HG02571 (cell line): Measurements from ENCODE around the gene ANKS4B.
"Not testable (repeated sequence)": the region's sequence is repeated elsewhere in the genome, so short reads cannot be mapped to it uniquely, and the experiment has no call there.

Source experiments
- ATAC-seq: cut with Tn5 transposase; IDR thresholded peaks from one replicate; pipeline ENCODE4 v1.9.1; 2021; ENCODE audit warnings: mild to moderate bottlenecking, moderate library complexity; ENCODE audit not compliant: unreplicated experiment

ANKS4B gene

DNA sequence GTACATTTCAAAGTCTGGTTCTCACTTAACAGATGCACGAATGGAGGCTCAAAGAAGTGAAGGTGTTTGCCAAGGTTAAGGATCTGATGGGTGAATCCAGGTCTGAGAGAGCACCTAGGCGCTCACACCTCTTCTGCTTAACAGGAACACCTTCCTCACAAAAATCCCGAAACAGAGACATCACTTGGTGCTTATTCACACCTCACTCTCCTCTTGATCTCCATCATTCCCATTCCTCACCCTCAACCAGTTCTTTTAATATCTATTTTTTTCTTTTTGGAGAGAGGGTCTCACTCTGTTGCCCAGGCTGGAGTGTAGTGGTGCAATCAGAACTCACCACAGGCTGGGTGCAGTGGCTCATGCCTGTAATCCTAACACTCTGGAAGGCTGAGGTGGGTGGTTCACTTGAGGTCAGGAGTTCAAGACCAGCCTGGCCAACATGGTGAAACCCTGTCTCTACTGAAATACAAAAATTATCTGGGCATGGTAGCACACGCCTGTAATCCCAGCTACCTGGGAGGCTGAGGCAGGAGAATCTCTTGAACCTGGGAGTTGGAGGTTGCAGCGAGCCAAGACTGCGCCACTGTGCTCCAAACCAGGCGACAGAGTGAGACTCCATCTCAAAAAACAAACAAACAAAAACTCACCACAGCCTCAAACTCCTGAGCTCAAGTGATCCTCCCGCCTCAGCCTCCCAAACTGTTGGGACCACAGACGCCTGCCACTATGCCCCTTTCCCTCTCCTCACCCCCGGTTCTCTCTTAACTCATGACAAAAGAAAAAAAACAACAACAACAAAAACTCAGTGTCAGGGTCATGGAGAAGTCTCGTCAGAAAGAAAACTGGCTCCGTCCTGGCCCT is 29.5 kb downstream of the ANKS4B start:
- no peak for ATAC-seq

DNA sequence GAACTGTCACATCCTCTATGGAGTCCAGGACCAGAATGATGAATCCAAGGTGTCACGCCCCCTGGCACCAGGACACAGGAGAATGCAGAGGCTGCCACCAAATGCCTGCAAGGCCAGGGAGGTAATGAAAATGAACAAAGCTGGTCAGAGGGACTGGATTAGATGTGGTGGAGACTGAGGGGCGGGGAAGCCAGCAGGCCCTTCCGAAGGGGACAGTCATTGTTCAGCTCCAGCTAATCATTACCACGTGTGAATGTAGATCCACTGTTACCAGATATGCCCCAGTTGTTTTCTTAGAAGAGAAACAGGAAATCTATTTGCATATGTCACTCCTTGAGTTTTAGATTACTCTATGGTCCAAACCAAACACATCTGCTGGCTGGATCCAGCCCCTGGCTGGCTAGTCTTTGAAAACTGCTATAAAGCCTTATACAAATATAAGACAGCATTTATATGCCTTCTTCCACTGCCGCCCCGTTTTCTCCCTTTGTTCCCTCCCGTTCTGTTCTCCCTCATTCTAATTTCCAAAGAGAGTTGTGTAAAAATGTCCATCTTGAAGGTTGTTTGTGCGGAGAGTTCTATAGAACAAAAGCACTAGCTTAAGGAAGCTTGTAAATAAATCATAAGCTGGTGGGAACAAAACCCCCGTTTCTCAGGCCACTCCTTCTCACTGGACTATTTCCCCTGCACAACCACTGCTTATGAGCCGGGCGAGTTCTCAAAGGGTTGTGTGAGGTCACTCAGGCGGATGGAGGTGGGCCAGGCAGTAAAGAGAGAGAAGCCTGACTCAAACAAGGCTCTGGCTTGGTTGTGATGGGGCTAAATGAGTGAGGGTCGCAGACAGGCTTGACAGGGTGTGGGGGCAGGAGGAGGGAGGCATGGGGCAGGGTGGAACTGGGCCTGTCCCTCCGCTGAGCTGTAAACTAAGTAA is 30.4 kb downstream of the ANKS4B start:
- no peak for ATAC-seq

DNA sequence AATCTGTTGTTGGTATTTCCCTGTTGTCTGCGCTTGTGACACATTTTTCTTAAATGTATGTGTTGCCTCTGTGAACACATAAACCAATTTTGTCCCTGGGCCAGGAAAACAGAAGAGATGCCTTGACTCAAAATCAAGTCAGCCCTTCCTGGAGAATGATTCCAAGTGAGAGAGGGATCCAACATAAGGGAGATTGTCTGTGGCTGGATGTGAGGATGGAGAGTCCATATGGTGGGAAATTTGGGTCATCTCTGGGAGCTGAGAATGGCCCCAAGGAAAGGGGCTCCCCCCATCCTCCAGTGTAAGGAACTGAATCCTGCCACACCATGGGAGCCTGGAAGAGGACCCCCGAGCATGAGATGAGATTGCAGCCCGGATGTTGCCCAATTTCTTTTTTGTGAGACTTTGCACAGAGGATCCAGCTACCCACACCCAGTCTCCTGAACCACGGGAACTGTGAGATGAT is 31.1 kb downstream of the ANKS4B start:
- no peak for ATAC-seq

DNA sequence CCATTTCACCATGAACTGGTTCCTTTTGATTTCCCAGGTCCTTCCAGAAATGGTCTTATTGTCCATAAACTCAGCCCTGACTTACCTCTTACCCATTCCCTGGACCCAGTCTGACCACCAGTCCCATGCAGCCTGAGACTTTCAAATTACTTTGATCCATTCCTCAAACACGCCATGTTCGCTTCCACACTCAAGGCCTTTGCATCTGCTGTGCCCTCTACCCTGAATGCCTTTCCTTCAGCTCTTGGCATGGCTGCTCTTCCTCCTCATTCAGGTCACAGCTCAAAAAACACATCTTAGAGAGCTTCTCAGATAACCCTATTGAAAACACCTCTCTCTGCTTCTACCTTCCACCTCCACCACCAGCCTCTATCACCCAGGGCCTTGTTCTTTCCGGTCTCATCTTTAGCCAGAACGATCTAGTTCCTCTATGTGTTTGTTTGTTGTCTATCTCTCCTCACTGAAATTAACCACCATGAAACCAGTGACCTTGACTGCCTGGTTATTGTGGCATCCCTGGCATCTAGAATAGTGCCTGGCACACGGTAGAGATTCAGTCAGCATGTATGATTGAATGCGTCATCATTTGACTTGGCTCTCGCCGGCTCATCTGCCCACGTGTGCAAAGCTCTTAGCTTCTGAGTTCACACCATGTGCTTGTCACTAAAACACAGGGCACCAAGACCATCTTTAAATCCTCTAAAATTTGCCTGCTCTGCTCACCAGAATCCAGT is 31.8 kb downstream of the ANKS4B start:
- no peak for ATAC-seq

DNA sequence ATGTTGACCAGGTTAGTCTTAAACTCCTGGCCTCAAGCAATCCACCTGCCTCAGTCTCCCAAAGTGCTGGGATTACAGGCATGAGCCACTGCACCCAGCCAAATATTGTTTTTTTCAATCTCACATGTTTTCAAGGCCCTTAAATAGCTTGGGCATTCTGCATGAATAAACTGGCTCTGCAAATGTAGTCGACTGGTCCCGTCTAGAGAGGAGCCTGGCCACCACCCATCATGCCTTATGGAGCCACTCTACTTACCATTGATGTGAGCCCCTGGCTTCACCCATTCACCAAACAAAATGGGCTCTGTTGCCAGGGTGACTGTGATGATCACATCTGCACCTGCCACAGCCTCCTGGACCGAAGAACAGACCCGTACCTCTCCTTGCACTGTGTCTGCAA is 33.8 kb downstream of the ANKS4B start:
- ATAC-seq, result no peak

DNA sequence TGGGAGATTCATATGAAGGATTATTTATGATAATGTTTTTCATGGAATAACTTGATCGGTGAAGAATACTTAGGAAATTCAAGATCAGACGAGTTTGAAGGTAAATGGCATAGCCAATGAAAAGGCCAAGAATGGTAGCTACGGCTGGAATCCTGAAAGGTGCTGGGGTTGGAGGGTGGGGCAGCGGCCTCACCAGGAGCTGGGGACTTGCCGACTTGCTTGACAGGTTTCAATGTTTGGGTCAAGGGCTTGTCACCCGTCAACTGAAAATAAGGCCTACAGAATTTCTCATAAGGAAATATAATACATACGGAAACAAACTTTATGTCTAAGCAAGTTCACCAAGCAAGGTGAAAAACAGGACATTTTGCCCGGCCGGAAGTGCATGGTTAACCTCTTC is 34.7 kb downstream of the ANKS4B start:
- no peak for ATAC-seq

DNA sequence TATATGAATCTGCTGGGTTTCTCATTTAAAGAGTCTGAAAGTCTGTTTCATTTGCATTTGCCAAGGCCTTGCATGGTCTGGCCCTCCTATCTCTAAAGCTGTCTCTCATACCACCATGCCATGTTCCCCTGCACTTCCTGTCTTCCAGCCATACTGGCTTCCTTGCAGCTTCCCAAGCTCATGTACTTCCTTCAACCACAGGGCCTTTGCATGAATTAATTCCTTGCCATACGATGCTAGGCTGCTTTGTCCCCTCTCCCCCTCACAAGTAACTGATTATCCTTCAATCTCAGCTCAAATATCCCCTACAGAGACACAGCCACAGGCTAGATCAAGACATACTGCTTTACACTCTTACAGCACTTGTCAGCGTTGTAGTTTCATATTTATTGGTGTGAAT is 38.8 kb downstream of the ANKS4B start:
- ATAC-seq, result no peak

DNA sequence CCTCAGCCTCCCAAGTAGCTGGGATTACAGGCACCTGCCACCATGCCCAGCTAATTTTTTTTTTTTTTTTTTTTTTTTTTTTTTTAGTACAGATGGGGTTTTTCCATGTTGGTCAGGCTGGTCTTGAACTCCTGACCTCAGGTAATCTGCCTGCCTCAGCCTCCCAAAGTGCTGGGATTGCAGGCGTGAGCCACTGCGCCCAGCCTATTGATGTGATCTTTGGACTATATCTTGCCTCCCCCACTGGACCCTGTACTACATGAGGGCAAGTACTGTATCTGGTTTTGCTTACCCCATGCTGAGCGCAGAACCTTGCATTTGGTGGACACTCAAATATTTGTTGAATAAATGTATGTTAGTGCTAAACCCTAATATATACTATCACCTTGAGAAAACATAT is 39.3 kb downstream of the ANKS4B start:
- not testable (repeated sequence) for ATAC-seq

DNA sequence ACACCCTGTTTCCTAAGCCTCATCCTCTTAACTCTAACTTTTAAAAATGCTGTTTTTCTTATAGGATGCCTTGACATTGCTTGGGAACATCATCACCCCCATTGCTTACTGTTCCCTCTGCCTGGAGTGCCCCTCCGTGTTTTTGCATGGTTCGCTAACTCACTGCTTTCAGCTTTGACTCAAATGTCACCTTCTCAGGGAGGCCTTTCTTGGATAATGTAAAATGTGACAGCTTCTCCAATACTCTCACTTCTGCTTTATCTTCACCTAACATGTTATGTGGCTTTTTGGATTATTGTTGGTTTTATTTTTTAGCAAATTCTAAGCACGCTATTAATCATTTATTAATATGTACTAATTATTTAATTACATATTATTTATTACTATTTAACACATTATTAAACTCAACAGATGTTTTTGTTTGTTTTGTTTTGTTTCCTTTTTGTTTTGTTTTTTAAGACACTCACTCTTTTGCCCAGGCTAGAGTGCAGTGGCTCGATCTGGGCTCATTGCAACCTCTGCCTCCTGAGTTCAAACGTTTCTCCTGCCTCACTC is 40.8 kb downstream of the ANKS4B start:
- ATAC-seq, result no peak

DNA sequence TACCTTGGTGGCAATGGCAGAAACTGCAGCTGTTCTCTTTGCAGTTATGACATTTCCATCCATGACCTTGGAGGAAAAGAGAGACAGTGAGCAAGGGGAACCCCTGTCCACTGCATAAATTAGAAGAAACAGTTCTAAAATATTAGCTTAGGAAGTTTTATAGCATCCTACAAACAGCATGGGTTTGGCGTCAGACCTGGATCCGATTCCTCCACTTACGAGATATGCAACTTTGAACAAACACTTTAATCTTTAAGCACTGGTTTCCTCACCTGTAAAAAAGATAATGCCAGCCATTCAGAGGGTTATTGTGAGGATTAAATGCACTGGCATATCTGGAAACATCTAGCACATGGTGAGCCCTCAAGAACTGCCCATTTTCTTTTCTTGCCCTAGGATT is 42.0 kb downstream of the ANKS4B start:
- ATAC-seq, result no peak

DNA sequence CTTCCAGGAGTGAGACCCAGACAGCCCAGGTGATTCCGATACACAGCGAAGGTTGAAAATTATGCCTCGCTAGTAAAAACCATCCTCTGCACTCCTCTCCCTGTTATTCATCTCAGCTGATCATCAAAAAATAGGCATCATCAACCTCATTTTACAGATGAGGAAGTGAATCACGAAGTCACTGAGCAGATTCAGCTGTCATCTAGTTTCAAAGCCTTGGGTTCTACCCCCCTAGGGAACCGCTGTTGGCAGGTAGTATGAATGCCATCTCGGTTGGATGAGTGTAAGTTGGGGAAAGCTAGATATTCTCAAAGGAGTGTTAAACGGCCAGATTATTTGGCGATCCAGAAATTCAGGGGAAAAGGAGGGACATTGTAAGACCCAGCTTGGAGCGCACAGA is 42.6 kb downstream of the ANKS4B start:
- no peak for ATAC-seq

DNA sequence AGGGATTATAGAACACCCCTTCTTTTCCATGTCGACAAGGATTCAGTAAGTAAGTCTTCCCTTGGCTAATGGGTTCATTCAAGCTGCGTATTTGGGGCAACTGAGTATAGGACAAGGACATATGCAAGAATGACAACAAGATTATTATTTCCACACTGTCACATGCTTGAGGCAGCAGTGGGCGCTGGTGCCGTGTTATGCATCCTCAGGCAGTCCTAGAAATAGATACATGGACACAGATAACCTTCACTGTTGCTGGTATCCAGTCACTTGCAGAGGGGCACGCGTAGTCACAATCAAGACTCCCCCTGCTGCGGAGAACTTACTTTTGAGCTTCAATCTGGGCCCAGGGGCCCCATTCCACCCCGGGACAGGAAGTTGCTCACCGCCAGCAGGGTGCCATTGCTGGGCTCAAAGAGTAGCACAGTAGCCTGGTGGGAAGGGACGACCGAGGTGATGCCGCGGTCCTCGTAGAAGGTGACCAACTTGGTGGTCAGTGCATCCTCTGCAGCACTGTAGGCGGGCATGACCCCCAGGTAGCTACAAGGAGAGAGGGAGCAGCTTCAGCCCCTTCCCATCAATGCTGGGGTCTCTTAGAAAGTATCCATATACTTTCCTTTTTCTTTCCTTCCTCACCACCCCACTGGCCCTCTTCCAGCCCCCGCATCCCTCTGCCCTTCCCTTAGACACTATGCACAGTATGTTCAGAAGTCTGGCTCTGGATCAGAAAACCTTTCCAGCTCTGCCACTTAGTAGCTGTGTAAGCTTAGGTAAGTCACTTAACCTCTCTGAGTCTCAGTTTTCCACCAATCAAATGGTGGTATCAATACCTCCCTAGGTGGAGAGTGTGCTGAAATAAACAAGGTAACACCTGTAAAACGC is 43.8 kb downstream of the ANKS4B start:
- ATAC-seq, result no peak

DNA sequence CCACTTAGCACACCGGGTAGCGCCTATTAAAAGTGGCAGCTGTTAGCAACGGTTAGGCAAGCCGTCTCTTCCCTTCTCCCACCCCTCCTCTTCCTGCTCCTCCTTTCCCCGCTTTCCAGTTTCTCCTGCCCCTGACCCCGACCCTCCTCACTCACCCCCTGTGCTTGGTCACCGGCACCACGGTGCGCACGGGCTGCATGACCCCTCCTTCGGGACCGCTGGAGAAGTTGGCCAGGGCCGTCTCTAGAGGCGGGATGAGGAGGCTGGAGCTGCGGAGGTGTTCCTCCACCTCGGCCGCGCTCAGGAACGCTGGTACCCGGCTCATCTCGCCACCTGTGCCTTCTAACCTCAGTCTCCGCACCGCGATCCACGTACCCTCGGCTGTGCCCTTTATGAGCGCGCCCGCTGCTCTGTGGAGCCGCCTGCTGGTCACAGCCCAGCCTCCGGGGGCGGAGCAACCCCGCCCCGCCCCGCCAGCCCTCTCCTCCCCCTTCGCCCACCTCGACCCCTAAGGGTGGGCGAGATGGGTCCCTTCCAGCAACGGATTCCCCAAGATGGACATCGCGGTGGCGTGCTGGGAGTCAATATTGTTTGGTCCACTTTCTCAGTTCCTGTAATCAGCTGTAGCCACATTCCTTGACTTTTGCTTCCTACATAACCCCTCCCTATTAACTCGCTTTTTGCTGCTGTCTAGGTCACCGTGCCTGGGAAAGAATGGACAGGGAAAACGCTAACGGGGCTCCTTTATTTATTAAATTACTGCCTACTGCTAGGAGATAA is 44.6 kb downstream of the ANKS4B start, which contains the start of gene CRYM:
Gene CRYM (minus strand): TSS at position 364 of the 780 bp plus-strand sequence. CDS start 39 bp downstream, at position 325.
- no peak for ATAC-seq

DNA sequence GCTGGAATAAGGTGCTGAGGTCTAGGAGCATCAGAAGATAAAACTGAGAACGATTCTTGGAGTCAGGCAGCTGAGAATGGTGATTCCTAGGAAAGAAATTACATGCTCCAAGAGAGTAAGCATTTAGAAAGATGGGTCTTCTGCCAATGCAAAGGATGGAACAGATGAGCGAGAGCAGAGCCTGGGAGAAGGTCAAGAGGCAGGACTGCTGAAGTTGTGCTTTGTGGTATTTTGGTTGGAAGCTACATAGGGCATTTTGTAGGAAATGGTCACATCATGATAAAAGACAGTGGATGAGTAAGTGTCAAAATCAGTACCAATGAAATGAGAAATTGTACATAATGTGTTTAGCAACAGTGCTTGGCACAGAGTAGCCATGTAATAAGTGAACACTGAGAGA is 46.0 kb downstream of the ANKS4B start:
- no peak for ATAC-seq

DNA sequence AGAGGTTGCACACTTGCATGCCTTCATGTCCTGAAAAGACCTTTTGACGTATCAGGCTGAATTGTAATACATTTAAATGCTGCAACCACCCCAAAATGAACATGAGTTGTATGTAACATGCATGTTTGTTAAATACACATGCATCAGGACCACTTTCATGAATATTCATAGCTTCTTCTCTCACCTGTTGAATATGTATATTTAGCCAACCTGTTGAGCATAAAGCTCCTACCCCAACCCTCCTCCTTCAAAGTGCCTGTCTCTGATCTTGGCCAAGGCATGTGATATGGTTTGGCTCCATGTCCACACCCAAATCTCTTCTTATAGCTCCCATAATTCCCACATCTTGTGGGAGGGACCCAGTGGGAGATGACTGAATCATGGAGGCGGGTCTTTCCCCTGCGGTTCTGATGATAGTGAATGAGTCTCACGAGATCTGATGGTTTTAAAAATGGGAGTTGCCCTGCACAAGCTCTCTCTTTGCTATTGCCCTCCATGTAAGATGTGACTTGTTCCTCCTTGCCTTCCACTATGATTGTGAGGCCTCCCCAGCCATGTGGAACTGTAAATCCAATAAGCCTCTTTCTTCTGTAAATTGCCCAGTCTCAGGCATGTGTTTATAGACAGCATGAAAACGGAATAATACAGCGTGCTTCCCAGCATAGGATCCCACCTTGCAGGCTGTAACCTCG is 48.3 kb downstream of the ANKS4B start:
- ATAC-seq, result no peak

DNA sequence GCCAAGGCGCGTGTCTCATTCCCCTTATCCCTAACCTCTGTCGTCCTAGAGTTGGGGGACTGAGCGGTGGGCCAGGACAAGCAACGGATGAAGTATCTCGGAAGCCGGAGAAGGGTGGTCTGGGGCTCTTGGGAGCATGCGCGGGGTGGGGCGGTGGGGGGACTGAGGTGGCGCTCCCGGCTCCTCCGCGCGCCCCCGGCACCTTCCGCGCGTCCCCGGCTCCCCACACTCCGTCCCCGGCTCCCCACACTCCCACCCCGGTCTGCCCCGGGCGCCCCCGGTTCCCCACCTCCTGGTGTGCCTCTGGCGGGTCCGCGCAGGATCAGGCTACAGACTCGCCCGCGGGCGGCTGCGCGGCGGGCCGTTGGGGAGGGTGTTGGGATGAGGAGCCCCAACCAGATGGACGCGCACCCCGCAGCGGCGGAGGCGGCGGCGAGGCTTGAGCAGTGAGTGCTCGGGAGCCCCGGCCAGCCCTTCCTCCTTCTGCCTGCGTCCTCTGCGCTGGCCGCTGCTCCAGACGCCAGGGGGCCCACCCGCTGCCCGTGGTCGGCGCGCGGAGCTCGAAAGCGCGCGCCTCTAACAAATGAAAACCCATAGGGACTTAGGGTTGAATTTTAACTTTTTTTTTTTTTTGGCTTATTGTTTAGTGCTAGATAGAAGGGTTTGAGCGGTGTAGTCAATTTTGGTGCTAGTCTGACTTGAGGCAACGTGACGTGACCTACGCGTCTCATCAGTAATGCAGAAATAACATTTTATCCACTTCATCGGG is 50.2 kb downstream of the ANKS4B start:
- no peak for ATAC-seq

DNA sequence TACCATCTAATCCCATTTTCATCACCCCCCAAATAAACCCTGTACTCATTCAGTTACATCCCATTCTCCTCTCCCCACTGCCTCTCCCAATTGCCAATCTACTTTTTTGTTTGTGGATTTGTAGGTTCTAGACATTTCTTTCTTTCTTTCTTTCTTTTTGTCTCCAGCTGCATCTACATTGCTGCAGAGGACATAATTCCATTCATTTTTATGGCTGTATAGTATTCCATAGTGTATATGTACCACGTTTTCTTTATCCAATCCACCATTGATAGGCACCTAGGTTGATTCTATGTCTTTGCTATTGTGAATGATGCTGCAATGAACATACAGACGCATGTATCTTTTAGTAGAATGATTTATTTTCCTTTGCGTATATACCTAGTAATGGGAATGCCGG is 50.9 kb downstream of the ANKS4B start:
- no peak for ATAC-seq

DNA sequence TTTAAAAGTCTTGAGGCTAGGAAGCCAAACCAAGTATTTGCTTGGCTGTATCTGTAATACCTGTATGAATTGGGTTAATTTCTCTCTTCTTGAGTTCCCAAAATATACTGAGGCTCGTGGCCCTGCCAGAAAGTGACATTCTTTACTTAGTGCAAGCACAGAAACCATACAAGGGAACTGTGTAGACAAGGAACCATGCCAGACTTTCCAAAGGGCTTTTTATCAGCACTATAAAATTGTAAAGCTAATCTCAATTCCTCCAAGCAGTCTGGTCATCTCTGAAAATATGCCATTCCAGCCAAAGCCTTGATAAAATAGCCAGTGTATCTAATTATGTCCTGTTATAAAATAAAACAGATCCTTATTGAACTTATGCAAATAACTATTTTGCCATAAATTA is 51.8 kb downstream of the ANKS4B start:
- ATAC-seq, result no peak
